ENCODE measurements around the gene SEC24D.
A peak's percentile ranks its signal among the peaks of the same experiment; 100 is the strongest.

SEC24D gene

DNA sequence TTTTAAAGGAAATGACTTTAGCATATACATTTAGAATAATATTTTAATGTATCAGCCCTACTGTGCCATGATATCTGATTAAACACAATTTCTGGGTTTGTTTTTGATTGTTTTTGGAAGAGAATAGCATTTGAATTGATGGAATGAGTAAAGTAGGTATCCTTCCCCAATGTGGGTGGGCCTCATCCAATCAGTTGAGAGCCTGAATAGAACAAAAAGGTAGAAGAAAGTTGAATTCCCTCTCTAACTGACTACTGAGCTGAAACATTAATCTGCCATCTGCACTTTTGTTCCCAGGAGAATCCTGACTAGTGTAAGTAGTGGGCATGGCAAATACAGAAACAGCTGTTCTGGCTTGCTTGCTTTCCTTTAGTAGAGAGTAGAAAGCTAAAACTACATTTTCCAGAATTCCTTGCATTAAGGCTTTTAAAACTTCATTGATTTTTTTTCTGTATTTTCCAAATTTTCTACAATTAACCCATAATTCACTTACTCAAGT, 9.7 kb upstream of the SEC24D start:
- DNase-seq (ENCODE audit: low read depth), result no peak

DNA sequence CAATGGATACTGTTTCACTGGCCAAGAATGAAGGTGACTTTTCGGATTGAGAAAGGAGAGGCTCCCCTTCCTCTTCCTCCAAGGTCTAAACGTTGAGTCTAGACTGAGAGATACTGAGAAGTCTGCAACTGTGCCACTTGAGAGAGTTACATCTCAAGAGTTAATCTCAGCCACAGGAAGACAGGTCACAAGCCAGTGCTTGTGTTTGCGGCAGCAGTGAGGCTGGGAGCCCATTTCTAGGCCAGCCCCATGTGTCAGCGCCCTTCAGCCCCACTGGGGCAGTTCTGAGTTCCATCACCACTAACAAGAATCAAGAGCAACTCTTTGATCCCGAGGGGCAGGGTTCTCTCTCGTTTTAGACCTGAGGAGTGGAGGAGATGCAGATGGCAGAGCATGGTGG, 7.3 kb upstream of the SEC24D start:
- DNase-seq (ENCODE audit: low read depth), result no peak

DNA sequence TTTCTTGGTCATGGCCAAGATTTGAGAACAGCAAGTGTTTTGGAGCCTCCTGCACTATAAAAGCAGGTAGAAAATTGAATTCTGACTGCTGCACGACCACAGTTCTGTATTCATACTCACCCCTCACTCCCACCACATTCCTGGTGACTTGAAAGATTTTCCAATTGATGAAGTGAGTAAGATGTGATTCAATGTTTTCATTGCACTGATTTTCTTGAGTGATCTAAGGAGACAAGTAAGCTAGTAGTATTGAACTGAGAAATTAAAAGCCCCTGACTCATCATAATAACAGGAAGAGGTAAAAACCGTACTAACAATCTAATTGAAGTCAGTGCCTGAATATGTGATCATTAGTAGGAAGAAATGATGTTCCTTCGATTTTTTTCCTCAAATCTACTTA, 6.1 kb upstream of the SEC24D start:
- DNase-seq (ENCODE audit: low read depth), result peak; percentile 5

- no peak for DNase-seq (ENCODE audit: low read depth)
These were observed 3.4 kb upstream of the SEC24D start for GRCh38 chr4:118839221-118839927.

DNA sequence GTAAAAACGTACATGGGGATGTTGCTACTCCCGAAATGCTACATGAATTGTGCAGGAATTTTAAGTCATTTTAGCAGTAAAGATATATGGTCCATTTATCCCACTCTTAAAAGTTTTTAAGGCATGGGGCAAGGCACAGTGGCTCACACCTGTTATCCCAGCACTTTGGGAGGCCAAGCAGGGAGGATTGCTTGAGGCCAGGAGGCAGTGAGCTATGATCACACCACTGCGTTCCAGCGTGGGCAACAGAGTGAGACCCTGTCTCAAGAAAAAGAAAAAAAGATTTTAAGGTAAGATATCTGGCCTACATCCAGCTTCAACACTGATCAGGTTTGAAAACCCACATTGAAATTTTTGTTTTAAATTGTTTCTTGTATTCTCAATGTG, 1.2 kb upstream of the SEC24D start:
- no peak for DNase-seq (ENCODE audit: low read depth)

DNA sequence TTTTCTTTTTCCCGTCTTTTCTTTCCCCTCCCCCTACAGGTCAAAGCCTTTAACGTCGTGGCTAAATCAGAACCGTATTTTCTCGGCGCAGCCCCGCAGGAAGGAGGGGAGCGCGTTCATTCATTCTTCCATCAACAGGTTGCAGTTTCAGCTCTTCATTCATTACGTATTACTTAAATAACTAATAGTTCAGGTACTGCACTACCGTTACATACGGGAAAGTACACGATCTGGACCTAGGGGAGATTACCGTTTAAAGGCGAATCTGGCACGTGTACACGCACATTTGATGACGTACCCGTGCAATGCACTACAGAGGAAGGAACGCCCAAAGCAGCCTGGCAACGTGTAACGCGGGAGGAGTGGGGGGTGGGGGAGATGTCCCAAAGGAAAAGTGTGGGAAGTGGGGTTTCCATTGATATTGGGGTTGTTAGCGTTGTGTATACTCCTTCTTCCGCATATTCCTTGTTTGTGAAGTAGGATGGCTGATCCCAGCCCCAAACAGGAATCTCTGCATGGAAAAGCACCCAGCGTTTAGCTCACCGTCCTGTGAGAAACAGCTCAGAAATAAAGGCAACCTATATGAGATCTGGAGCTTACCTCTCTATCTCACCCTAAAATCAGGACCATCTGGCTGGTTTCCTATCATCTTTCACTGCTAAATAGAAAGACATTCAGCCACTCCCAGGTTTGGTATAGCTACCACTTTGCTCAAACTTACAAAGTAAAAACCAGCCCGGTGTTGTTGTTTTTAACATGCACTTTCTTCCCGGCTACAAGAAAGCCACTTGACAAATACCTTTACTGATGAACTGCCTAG, 585 bp upstream of the SEC24D start:
- DNase-seq (ENCODE audit: low read depth), result peak; percentile 23

- DNase-seq (ENCODE audit: low read depth), result peak; percentile 48
These were observed 861 bp downstream of the SEC24D start for GRCh38 chr4:118834960-118835569.

- no peak for DNase-seq (ENCODE audit: low read depth)
These were observed 1.9 kb downstream of the SEC24D start for GRCh38 chr4:118834070-118834469.

DNA sequence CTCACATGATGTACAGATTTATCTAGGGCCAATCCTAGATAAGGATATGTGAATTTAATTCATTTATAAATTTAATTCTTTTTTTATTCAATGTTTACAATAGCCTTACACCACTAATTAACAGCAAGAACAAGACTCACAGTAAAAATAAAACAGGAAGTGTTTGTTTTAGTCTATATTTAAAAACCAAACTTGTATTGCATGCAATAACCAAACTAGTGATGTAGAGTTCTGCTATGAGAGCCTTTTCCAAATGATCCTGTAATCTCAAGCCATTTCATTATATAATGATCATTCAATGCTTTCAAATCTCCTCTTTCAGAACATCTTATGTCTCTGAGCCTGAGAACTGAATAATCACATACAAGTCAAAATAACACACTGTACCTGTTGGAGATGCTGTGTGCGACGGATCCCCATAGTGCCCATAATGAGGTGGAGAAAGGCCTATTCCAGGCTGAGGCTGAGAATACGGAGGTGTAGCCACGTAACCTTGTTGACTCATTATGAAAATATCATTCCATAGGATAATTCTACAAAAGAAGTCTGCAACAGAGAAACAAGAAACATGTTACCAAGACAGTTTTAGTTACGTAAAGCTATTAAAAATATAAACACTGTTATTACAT, 2.6 kb downstream of the SEC24D start:
- no peak for DNase-seq (ENCODE audit: low read depth)

DNA sequence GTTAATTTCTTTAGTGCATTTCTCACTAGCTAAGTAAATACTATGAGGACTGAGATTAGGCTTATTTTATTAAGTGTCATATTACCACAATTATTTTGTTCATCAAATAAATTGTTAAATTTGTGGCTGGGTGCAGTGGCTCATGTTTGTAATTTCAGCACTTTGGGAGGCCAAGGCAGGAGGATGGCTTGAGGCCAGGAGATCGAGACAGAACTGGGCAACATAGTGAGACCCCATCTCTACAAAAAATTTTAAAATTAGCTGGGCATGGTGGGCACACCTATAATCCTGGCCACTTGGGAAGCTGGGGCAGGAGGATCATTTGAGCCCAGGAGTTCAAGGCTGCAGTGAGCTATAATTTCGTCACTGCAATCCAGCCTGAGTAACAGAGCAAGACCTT, 6.8 kb downstream of the SEC24D start:
- DNase-seq (ENCODE audit: low read depth), result no peak

- DNase-seq (ENCODE audit: low read depth), result no peak
These were observed 9.0 kb downstream of the SEC24D start for GRCh38 chr4:118826723-118827444.

GRCh38 chr4:118825799-118826198, 10.1 kb downstream of the SEC24D start:
- DNase-seq (ENCODE audit: low read depth), result no peak

- no peak for DNase-seq (ENCODE audit: low read depth)
These were observed 11.8 kb downstream of the SEC24D start for GRCh38 chr4:118824141-118824540.

GRCh38 chr4:118823471-118823870, 12.5 kb downstream of the SEC24D start:
- no peak for DNase-seq (ENCODE audit: low read depth)

- no peak for DNase-seq (ENCODE audit: low read depth)
These were observed 14.2 kb downstream of the SEC24D start for GRCh38 chr4:118821590-118822293.

GRCh38 chr4:118817178-118817930, 18.6 kb downstream of the SEC24D start:
- DNase-seq (ENCODE audit: low read depth), result no peak

DNA sequence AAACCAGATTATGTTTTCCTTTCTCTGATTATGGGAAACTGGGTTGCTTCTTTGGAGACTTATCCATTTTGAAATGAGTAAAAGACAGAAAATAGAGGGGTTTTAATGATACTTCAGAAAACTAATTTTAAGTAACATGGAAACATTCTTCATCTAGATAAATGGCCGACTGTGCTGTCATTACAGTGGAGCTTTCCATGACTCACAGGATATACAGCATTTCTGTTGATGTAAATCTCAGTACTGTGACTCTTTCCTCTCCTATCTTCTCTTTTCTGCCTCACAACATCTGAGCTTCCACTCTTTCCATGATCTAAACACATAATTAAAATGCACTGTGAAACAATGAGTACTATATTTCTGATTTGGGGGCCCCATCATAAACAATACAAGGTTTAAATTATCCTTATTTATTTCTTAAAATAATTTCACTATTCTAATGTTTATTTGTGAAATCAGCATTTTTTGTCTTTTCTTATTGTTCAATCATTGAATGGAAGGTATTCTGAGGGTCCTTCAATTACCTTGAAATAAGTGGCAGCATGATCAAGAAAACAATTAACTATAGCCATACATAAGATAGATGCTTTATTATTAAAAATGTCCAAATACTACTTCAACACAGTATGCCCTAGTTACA, 19.3 kb downstream of the SEC24D start:
- DNase-seq (ENCODE audit: low read depth), result no peak

DNA sequence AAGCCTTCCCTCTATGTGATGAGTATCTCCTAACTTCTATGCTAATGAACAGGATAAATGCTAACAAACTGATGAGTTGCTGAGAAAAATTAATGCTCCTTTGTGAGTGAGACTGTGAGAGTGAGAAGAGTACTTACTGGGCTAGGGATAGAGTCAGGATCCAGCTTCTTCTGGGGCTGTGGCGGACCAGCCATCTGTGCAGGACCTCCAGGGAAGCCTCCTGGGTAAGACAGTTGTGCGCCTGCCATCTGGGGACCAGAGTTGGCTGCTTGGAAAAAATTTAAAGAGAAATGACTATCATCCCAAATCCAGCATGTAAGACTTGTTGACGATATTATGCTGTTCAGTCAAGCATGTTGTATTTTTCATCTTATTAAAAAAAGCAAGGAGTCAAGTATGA, 21.0 kb downstream of the SEC24D start:
- no peak for DNase-seq (ENCODE audit: low read depth)

DNA sequence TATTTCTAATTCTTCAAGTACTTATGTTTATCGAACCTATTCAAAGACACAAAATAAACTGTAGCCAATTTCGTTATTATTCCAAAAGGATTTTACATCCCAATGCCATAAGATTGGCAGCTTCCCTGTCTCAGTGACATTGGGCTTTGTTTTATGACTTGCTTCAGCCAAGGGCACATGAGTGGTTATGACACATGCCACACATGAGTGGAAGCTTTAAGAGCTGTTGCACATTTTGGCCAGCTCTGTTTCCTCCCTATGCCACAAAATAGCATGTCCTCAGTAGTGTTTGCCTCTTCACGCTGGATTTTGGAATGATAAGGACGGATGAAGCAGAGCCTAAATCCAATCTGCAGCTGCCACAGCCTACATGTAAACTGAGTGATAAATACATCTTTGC, 21.9 kb downstream of the SEC24D start:
- DNase-seq (ENCODE audit: low read depth), result no peak

- DNase-seq (ENCODE audit: low read depth), result no peak
These were observed 22.4 kb downstream of the SEC24D start for GRCh38 chr4:118813561-118813960.

Data from HS-27A (cell line).